ENCODE measurements around the gene HSPH1. TPM values are rescaled to one million over a fixed set of nuclear protein-coding genes. Genes with fewer than 3 reads are reported as not detected.

Gene HSPH1
- total RNA-seq, 1 experiment from 2014 or later: 145 TPM

GRCh38 chr13:31209172-31209840, 47.6 kb upstream of the HSPH1 start:
- TF ChIP-seq CTCF (IDR thresholded peaks at IDR 0.05): no peak
- Histone ChIP-seq H3K27ac (ENCODE audit: low read length) (no peak overlapping the region), H3K4me1 (ENCODE audit: control insufficient read depth, insufficient read depth, low read length) (peaks cover 18% of the 10 kb centered on the region), H3K4me3 (ENCODE audit: low read depth in 2 of 2, low read length in 2 of 2) (no peak overlapping the region), H3K27me3 (ENCODE audit: control insufficient read depth, insufficient read depth, low read length) (no peaks in the 10 kb centered on the region), H3K36me3 (ENCODE audit: control insufficient read depth, insufficient read depth, low read length) (no peaks in the 10 kb centered on the region), H3K9me3 (ENCODE audit: control insufficient read depth, insufficient read depth, low read depth, low read length) (no peaks in the 10 kb centered on the region)
- BruUV-seq (replicated peaks): no TSS peak
- in situ Hi-C loops (cut with HindIII; ENCODE audit: low pct_unique_long_range_greater_than_20kb, low sequenced_read_pairs): no loop called here
- DNase-seq (ENCODE audit: low read depth, low spot score) (no peak), ATAC-seq (peak; percentile 49)
- ChIA-PET POLR2A (no interaction called here), CTCF (no interaction called here)
- intact Hi-C loops (cut with micrococcal nuclease; ENCODE audit: unreplicated experiment): no loop called here

GRCh38 chr13:31208559-31209122, 46.9 kb upstream of the HSPH1 start:
- no peaks in the 10 kb centered on the region for H3K27me3 ChIP-seq (ENCODE audit: control insufficient read depth, insufficient read depth, low read length)
- ATAC-seq (no peak), DNase-seq (ENCODE audit: low read depth, low spot score) (no peak)
- no peak overlapping the region for H3K27ac ChIP-seq (ENCODE audit: low read length)
- H3K9me3 ChIP-seq (ENCODE audit: control insufficient read depth, insufficient read depth, low read depth, low read length): no peaks in the 10 kb centered on the region
- in situ Hi-C loops (cut with HindIII; ENCODE audit: low pct_unique_long_range_greater_than_20kb, low sequenced_read_pairs) (no loop called here), intact Hi-C loops (cut with micrococcal nuclease; ENCODE audit: unreplicated experiment) (no loop called here)
- H3K4me3 ChIP-seq (ENCODE audit: low read depth in 2 of 2, low read length in 2 of 2): no peak overlapping the region
- no peaks in the 10 kb centered on the region for H3K36me3 ChIP-seq (ENCODE audit: control insufficient read depth, insufficient read depth, low read length)
- no peak for TF ChIP-seq REST (IDR thresholded peaks at IDR 0.05; ENCODE audit: insufficient read depth in 1 of 2, low read depth in 2 of 2, low read length in 1 of 2)
- no peak for TF ChIP-seq SIN3A (IDR thresholded peaks at IDR 0.05; ENCODE audit: borderline replicate concordance, insufficient read depth, low read depth, low read length)
- TF ChIP-seq POLR2AphosphoS5 (IDR thresholded peaks at IDR 0.05; ENCODE audit: low read depth, low read length): no peak
- TF ChIP-seq TCF7L2 (IDR thresholded peaks at IDR 0.05; ENCODE audit: low read depth, low read length): no peak
- TF ChIP-seq CTCF (IDR thresholded peaks at IDR 0.05): no peak
- ChIA-PET POLR2A (no interaction called here), CTCF (no interaction called here)
- peaks cover 18% of the 10 kb centered on the region for H3K4me1 ChIP-seq (ENCODE audit: control insufficient read depth, insufficient read depth, low read length)
- BruUV-seq (replicated peaks): no TSS peak

All from Panc1 (cell line).